Subcutaneous adipose tissue (tissue), 4 donors: ENCODE data around the gene HNRNPA3. TPM values are rescaled to one million over a fixed set of nuclear protein-coding genes. Genes with fewer than 3 reads are reported as not detected.

Experiments used
- CTCF ChIP-seq: fragments of 450-650 bp; IDR thresholded peaks from one replicate; pipeline ENCODE4 v1.5.1; 2016; ENCODE audit warnings: low read depth, mild to moderate bottlenecking, control low read depth, antibody characterized with exemption, moderate library complexity
- small RNA-seq: library from RNA; depleted of rRNA; stranded (forward); fragments of <200 nt; gene quantifications from one replicate; pipeline ENCODE3, GENCODE V24; 2016
- total RNA-seq, 4 donors: library from RNA; depleted of rRNA; stranded (reverse); fragments of >200 nt; gene quantifications; one replicate each; pipeline ENCODE4 v1.1.0, GENCODE V29; 2016

Gene HNRNPA3
- total RNA-seq, 4 donors from 2014 or later, result 48.6 to 104 (median 64.7) TPM

- TF ChIP-seq CTCF, result no peak
Measured at GRCh38 chr2:177268901-177269300, 56.3 kb downstream of the HNRNPA3 start.

- no peak for TF ChIP-seq CTCF
Measured at GRCh38 chr2:177270531-177270930, 57.9 kb downstream of the HNRNPA3 start.

GRCh38 chr2:177271981-177272666 lies 59.5 kb downstream of the HNRNPA3 start:
- no peak for TF ChIP-seq CTCF

GRCh38 chr2:177272765-177273164 lies 60.2 kb downstream of the HNRNPA3 start:
- no peak for TF ChIP-seq CTCF

GRCh38 chr2:177273408-177273807 lies 60.8 kb downstream of the HNRNPA3 start:
- no peak for TF ChIP-seq CTCF

Small RNA genes within 50 kb of the gene (small RNA-seq; reads per million reads assigned to genes)
- gene MIR3128 (not detected), gene RF00019 (0.49 reads per million)

Other genes starting within 250 kb of the HNRNPA3 start
- gene NFE2L2, start 51.9 kb downstream of the HNRNPA3 start, total RNA-seq, result 100 to 1,000 TPM in 2 of 4 donors, 10 to 100 TPM in 2; 65.9 to 156 (median 90.5) TPM
- 10 to 100 TPM; 32.4 to 56.8 (median 38.5) TPM for gene AGPS, start 180.0 kb downstream of the HNRNPA3 start, total RNA-seq